Measurements from ENCODE around the gene STBD1.

DNA sequence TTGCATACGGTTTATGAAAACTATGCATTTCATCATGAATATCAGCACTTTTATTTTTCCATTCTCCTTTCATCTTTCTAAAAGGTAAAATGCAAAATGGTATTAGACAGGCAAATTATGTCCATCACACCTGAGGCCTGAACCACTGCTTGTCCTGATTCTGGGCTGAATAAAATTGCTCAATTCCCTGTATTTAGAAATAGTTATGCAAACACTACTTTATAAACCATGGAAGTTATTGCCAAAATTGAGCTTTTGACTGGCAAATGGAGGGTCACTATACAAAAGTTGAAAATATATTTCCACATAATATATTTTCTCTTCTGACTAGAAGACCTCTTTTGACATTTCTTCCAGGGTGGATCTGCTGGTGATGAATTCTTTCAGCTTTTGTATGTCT is 34.0 kb upstream of the STBD1 start:
- TF ChIP-seq CTCF (IDR thresholded peaks at IDR 0.05; ENCODE audit: low read length) (no peak), EZH2 (optimal IDR thresholded peaks at IDR 0.05; ENCODE audit: low read depth, low read length) (no peak)
